ENCODE data around the gene MFAP2.

DNA sequence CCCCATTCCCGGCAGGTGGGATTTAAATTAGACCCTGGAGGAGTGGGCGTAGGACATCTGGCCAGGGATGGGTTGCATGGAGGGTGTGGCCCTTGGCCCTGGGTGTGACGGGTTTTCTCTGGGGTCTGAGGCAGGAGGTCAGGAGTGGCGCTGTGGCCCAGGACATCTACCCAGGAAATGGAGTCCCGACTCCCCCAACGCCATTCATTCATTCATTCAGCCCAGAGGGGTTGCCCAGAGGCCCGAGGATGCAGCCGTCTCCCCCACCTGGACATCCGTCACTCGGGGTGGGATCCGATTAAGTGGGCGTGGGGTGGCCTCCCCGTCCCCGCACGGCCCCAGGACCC is 30.6 kb upstream of the MFAP2 start:
- TF ChIP-seq, protein P1, sequence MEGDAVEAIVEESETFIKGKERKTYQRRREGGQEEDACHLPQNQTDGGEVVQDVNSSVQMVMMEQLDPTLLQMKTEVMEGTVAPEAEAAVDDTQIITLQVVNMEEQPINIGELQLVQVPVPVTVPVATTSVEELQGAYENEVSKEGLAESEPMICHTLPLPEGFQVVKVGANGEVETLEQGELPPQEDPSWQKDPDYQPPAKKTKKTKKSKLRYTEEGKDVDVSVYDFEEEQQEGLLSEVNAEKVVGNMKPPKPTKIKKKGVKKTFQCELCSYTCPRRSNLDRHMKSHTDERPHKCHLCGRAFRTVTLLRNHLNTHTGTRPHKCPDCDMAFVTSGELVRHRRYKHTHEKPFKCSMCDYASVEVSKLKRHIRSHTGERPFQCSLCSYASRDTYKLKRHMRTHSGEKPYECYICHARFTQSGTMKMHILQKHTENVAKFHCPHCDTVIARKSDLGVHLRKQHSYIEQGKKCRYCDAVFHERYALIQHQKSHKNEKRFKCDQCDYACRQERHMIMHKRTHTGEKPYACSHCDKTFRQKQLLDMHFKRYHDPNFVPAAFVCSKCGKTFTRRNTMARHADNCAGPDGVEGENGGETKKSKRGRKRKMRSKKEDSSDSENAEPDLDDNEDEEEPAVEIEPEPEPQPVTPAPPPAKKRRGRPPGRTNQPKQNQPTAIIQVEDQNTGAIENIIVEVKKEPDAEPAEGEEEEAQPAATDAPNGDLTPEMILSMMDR (IDR thresholded peaks at IDR 0.05; ENCODE audit: low read depth, low read length): no peak
- no peak for TF ChIP-seq POLR2A (IDR thresholded peaks at IDR 0.05; ENCODE audit: extremely low read depth, insufficient read length)

Data from NB4 (cell line).